B cell (primary cell): ENCODE measurements around the gene CRTC3.

Source experiments
- EZH2 ChIP-seq: IDR thresholded peaks from 2 replicates; pipeline ENCODE4 v1.6.1; 2012; ENCODE audit warnings: borderline replicate concordance, low read depth, mild to moderate bottlenecking, moderate library complexity, low read length; ENCODE audit not compliant: insufficient read depth, poor library complexity, severe bottlenecking
- TF ChIP-seq, protein P1 (sequence below): fragments of 200-600 bp; IDR thresholded peaks from one replicate; pipeline ENCODE4 v1.8.0; 2022; ENCODE audit warnings: antibody characterized with exemption, mild to moderate bottlenecking

DNA sequence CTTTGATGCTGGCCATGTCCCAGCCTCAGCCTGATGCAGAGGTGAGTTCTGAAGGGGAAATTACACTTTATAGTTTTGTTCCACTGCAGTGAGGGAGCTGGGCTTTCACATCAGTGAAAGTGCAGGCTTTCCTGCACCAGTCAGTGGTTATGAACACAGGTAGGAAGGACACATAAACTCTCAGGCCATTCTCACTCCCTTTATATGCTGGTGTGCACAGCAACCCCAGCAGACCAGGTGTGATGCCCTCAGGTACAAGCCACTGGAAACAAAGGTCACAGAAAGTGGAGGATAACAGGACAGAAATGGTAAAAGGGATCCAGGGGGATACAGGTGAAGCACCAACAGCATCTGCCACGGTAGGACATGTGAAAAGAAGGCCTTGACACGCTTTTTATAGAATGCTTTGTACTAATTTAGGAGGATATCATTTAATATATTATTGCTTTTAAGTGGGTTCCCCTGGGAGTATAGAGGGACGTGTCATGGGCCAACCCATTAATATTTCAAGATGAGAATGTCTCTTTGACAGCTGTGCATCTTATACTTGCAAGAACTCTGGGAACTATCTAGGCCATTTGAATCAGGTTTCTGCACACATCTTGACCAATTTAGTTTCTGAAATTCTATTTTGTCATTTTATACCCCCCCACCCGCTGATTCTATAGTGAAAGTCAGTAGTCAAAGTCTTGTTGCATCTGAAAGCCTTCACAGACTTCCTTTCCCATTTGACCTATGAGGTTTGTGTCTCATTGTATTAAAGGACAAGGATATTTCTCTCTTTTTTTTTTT lies 162.5 kb downstream of the CRTC3 start:
- TF ChIP-seq, protein P1, sequence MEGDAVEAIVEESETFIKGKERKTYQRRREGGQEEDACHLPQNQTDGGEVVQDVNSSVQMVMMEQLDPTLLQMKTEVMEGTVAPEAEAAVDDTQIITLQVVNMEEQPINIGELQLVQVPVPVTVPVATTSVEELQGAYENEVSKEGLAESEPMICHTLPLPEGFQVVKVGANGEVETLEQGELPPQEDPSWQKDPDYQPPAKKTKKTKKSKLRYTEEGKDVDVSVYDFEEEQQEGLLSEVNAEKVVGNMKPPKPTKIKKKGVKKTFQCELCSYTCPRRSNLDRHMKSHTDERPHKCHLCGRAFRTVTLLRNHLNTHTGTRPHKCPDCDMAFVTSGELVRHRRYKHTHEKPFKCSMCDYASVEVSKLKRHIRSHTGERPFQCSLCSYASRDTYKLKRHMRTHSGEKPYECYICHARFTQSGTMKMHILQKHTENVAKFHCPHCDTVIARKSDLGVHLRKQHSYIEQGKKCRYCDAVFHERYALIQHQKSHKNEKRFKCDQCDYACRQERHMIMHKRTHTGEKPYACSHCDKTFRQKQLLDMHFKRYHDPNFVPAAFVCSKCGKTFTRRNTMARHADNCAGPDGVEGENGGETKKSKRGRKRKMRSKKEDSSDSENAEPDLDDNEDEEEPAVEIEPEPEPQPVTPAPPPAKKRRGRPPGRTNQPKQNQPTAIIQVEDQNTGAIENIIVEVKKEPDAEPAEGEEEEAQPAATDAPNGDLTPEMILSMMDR, result no peak
- TF ChIP-seq EZH2, result no peak
